ENCODE results near the gene CD300H.

CD300H gene

GRCh38 chr17:74567397-74567796 lies at the start of gene CD300H:
TSS of gene CD300H (minus strand) at chr17:74567509.
- DNase-seq, result no peak

DNA sequence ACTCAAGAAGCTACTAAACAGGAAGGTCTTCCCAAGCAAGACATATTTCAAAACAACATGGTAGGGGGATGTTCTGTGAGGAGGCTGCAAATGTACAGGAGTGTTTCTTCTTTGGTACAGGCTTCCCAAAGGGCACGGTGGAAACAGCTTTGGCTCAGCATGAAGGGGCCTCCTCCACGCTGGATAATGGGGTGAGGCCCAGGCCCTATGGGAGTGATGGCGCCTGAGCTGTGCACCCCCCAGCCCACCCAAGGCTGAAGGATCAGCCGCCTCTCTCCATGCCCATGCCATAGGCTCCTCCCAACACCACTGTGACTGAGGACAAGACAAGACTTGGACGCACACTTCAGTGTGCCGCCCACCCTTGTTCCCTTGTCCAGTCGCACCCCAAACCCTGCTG lies 49.4 kb upstream of the CD300H start:
- DNase-seq, result no peak

DNA sequence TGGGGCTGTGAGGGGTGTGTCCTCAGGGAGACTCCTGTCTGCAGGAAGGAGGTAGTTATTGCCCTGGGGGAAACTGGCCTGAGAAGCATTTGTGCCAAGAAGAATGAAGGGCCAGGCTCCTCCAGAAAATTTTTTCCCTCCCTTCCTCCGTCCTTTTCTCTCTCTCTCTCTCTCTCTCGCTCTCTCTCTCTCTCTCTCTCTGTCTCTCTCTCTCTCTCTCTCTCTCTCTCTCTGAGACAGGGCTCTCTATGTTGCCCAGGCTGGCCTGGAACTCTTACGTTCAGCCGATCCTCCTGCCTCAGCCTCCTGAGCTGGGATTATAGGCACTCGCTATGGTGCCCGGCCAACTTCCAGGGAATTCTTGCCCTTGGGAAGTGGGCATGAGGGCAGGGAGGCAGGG lies 44.7 kb upstream of the CD300H start:
- no peak for DNase-seq

DNA sequence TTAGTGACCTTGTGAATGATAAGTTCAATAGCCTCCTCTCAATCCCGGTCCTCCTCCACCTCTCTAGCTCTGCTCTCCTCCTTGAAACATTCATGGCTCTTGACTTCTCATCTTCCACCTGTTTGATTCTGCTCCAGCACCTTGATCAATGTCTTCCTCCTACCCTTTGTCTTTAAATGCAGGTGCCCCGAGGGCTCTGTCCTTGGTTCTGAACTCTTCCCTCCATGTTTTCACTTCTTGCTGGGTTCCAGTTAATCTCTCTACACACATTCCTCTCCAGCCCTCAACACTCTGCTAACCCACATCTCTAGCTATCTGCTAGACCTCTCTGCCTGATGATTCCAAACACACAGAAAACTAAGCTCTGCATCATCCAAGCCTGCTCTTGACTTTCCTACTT lies 42.8 kb upstream of the CD300H start:
- no peak for DNase-seq

DNA sequence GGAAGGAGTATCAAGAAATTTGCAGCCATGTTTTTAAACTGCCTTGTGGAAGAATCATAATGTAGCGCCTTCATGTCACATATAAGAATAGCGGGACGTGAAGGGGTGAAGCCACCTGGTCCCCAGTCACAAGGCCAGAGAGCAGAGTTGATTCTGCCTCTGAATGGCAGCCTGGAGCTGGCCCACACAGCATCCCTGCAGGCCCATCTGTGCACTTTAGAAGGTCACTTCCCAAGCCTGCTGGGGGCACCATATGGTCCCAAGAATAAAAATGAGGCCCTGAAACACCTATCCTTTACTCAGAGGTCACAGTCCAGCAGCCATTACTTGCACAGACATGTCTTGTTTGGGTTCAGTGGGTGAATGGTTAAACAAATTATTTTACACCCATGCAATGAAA lies 41.2 kb upstream of the CD300H start:
- no peak for DNase-seq

GRCh38 chr17:74607221-74607620 lies 39.9 kb upstream of the CD300H start:
- no peak for DNase-seq

DNA sequence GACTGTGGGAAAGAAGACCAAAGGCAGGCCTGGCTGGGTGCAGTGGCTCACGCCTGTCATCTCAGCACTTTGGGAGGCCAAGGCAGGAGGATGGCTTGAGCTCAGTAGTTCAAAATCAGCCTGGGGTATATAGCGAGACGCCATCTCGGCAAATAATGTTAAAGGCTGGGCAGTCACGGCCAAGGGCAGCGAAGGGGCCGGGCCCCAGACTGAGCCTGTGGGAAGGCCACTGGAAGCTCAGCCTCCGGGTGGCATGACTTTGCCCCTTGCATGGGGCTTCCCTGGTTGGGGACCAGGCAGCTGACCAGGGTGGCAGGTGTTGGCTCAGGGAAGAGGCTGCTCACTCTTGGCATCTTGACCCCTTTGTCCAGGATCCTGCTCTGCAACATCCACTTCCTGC lies 38.7 kb upstream of the CD300H start:
- DNase-seq, result no peak

DNA sequence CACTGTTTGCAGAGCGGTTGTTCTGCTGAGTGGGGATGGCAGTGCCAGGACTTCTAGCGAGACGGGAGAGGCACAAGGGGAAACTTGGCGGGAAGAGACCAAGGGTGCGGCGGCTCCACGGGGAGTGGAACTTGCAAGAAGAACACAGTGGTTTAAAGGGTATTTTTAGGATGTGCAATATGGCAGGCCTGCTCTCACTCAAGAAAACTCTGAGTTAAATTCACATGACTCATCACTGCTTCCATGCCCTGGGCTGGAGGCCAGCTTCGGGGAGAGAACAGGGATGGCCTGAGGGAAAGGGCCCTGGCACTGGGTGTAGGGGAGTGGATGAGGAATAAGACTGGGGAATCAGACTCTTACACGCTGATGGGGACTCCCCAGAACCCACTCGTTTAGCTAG lies 38.1 kb upstream of the CD300H start:
- DNase-seq, result no peak

DNA sequence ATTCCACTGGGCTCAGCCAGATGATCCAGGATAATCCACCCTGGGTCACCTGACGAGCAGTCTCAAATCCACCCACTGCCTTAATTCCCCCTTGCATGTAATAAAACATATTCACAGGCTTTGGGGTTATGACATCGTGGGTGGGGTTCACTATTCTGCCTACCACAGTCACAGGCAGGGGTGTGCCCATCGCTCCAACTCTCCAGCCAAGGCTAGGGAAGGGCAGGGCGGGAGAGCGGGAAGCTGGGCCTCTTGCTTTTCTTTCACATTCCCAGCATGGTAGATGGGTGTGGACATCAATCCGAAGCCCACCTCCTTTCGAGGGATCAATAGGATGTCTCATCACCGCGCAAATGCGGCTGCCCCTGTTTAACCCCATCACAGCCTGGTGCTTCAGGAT lies 37.5 kb upstream of the CD300H start:
- DNase-seq, result no peak

GRCh38 chr17:74604200-74604599 lies 36.9 kb upstream of the CD300H start:
- no peak for DNase-seq

- no peak for DNase-seq
Observed at GRCh38 chr17:74603746-74604145, 36.4 kb upstream of the CD300H start.

GRCh38 chr17:74603037-74603635 lies 35.8 kb upstream of the CD300H start:
- DNase-seq, result no peak

- no peak for DNase-seq
Observed at GRCh38 chr17:74601944-74602572, 34.7 kb upstream of the CD300H start.

DNA sequence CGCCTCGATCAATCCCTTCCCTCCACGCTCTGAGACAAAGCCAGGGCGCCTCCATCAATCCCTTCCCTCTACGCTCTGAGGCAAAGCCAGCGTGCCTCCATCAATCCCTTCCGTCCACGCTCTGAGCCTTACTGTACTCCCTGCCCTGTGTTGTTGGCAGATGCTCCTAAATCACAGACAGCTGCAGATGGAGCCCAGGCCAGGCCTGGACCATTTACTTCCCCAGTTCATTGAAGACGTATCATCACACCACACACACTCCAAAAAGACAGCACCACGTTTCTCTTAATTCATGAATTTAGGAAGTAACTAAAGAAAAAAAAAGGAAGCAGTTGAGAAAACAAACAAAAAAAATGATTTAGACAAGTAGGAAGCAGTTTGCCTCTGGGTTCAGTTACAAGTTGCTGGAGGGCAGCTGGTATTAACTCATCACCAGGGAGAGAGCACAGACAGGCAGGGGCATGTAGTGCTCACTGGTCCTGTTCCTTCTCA lies 32.2 kb upstream of the CD300H start:
- DNase-seq, result no peak

- DNase-seq, result no peak
Observed at GRCh38 chr17:74599023-74599399, 31.7 kb upstream of the CD300H start.

- DNase-seq, result no peak
Observed at GRCh38 chr17:74598346-74599022, 31.2 kb upstream of the CD300H start.

DNA sequence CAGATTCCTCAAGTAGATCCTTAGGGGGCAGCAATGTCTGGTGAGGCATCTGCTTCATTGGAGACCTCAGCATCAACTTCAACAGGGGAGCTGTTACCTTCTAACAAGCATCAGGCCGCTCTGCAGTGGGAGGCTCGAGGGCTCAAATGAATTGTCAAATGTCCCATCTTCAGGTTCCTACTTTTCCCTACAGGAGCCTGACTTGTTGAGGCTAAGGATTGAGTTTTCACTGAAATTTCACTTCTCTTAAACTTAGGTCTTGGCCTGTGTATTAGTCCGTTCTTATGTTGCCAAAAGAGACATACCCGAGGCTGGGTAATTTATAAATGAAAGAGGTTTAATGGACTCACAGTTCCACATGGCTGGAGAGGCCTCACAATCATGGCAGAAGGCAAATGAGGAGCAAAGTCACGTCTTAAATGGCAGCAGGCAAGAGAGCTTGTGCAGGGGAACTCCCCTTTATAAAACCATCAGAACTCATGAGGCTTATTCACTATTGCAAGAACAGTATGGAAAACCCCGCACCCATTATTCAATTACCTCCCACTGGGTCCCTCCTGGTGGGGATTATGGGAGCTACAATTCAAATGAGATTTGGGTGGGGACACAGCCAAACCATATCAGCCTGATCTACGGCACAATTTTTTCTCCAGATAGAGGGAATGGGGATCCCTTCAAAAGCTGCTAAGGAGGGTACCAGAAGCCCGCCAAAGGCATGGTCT lies 29.9 kb upstream of the CD300H start:
- DNase-seq, result no peak

GRCh38 chr17:74595037-74595750 lies 27.9 kb upstream of the CD300H start:
- DNase-seq, result no peak

DNA sequence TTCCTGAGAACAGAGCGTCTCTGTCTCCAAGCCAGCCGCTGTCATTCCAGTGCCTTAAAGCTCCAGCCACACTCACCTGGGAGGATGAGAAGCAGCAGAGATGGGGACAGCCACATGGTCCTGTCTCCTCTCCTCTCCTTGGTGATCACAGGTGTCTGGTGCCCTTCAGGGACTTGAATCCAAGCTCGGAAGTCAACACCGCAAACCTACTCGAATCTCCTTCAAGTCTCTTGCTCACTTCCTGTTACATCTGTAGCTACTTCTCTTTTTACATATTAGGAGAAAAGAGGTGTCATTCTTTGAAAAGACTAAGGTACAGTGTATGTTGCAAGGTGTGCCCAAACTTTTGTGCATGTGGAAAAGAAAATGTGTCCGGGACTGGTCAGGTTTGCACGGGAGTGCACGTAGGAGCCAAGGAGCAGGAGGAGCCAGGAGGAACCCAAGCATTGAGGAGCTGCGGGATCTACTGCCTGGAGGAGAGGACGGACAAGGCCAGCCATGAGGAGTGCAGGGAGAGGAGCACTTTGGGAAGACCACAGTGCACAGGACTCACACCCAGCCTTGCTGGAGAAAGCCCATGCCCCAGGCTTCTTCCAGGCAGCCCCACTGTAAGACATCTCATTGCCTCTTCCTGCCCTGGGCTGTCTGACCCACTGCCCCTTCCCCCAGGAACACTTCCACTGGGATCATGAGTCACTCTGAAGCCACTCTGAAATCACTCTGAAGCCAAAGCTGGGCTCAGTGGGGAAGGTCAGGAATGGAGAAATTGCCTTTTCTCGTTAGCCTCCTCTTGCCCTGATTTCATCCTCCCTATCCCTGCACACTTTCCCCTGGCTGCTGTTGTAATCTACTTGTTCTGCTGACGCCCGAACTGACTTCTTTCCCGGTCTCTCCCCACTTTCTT lies 25.0 kb upstream of the CD300H start, which contains the start of gene CD300LD:
CD300LD (minus strand) TSS at position 197 of the 904 bp plus-strand sequence; CDS start at position 116, 81 bp downstream.
- DNase-seq, result no peak

DNA sequence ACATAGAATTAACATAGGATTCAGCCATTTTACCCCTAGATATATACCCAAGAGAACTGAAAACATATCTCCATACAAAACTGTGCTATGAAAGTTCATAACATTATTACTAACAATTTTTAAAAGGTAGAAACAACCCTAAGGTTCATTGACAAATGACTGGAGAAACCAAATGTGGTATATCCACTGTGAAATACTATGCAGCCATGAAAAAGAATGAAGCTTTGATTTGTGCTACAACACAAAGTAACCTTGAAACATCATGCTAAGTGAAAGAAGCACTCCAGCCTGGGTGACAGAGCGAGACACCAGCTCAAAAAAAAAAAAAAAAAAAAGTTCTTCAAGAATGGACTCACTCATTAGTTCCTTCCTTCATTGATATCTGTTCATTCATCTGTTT lies 24.2 kb upstream of the CD300H start:
- DNase-seq, result no peak

- DNase-seq, result no peak
Observed at GRCh38 chr17:74585711-74586110, 18.4 kb upstream of the CD300H start.

All from NCI-H1417 treated with DMSO at 0.1 percent for 48 hours (cell line).